ENCODE data around the gene ADCY2.

ADCY2 gene

DNA sequence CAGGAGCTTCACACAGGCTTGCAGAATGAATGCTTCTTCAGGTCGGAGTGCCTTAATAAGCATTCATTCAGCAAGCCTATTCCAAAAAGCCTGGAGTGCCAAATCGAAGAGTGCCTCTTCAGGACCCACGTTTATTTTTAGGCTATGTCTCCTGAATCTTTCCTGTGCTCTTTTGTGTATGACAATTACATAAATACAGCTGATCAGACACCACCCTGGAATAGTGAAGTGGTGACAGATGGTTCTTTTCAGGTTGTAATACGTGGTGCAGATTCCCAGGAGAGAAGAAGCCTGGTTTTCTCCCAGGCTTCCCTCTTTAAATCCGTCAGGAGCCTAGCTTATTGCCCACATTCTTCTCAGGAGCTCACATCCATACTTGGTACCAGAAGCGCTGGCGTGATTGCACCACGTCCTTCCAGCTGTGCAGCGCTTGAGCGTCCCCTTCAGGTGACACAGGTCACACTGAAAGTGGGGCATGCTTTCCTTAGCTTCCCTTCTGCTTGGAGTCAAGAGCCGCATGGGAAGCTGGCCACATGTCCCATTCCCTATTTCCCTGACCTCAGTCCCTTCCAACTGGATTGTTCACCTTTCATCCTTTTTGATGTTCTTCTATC lies 123.1 kb downstream of the ADCY2 start:
- no peak for DNase-seq

DNA sequence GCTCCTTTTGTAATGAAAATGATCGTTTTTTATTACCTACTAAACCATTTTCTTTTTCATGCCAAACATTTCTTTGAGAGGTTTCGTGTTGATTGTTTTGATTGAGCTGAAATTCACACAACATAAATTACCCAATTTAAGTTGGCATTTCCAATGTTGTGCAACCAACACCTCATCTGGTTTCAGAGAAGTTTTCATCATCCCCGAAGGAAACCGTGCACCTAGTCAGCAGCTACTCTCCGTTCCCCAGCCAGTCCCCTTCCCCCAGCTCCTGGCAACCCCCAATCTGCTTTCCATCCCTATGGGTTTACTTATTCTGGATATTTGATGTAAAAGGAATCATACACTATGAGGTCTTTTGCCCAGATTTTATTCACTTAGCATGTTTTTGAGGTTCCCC lies 123.6 kb downstream of the ADCY2 start:
- no peak for DNase-seq

DNA sequence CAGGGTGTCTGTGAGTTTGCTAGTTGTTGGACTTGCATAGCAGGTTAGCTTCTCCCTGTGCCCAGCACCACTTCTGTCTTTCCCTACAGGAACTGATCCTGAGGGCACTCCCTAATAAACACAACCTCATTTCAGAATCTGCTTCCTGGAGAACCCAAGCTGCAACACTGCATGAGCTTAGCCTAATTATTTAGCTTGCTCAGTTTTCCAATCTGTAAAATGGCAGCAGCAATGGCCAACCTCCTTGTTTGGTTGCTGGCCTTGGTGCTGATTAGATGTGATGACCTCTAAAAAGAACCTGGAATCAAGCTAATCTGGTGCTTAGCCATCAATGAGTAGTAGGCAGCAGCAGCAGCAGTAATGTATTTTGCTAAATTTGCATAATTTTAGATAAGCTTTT lies 133.9 kb downstream of the ADCY2 start:
- DNase-seq: no peak

DNA sequence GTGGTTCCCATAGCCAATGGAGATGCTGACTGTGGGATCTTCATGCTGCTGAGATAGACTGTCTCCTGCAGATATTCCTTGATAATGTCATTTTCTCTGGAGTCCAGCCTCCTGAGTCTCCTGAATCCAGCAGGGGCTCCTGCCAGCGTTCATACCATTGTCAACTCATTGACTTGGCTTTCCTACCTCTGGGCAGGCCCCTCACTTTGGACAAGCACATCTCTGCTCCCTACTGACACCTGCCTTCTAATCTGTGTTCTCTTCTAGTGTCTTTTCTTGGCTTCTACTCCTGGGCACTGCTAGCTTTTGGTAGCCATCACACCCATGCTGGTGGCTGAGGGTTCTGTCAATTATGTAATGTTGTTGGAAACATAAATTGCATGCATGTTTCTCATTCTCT lies 138.0 kb downstream of the ADCY2 start:
- DNase-seq: no peak

DNA sequence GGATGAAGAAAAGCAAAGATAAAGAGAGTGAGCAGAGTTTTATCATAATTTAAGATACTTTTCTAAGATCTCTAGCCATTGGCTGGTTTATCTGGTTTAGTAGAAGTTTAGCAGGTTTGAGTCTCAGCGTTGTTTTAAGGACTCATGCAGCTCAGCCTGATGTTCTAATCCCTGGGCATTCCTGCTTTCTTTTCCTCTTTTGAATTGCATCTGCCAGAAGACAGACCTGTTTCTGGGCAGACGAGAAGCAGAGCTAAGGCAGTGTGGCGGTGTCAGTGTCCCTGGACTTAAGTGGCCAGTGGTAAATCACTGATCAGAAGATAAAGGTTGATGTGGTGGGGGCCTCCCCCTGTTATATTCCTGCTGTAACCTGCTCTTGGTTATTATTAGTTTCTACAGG lies 138.6 kb downstream of the ADCY2 start:
- no peak for DNase-seq

DNA sequence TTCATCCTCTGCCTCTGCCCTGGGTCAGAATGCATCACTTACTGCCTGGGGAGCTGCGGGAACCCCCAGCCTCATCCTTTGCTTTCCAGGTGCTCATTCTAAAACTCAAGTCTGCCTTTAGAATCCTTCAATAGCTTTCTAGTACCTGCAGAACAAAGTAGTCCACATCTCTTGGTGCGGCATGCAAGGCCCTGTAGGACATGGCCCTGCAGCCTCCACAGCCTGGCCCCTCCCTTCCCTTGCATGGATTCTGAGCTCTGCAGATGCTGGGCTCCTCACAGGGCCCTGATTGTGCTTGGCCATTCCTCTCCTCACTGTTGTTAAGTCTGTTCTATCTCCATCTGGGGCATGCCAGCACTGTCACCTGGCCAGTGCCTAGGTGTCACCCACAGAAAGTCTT lies 141.6 kb downstream of the ADCY2 start:
- no peak for DNase-seq

DNA sequence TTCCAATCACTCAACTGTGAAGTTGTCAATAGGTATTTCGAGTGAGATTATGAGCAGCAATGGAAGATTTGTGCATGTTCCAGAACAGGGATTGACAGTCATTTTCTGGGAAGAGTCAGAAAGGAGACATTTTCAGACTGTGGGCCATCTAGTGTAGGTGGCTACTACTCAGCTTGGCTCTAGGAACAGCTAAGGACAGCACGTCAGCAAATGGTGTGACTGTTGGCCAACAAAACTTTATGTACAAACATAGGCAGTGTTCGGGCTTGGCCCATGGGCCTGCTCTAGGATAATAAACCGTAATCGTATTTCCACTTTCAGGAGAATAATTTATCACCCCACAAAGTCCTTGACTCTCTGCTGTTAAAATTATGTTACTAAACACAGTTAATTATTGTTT lies 143.6 kb downstream of the ADCY2 start:
- DNase-seq: no peak

DNA sequence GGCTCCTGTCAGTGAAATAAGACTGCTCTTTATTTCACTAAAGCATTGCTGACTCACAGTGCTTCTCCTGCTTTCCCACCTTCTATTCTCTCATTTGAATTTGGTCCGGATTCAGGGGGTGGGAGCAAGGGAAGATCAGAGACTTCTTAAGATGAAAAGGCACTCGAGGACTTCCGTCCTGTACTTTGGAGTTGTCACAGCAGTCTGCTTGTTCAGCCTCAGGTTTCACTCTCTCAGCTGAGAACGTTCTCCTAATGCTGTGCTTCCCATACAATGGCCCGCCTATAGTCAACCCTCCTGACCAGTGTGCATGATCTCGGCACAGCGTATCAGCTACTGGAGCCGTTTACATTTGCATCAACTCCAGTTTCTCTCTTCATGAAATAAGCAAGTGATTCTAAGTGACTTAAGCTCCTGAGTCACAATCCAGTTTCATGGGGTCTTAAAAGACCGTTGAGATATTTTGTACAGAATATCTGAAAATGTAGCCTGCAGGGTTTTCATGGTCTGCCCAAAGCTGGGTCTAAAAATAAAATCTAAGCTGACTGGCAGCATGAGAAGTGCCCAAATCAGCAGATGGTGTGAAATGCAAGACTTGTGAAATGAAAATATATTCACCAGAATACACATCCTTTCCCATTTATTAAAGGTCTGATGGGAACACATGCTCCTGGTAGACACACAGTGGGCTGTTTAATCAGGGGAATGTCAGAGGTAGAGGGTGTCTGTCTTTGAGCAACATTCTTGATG lies 145.0 kb downstream of the ADCY2 start:
- no peak for DNase-seq

DNA sequence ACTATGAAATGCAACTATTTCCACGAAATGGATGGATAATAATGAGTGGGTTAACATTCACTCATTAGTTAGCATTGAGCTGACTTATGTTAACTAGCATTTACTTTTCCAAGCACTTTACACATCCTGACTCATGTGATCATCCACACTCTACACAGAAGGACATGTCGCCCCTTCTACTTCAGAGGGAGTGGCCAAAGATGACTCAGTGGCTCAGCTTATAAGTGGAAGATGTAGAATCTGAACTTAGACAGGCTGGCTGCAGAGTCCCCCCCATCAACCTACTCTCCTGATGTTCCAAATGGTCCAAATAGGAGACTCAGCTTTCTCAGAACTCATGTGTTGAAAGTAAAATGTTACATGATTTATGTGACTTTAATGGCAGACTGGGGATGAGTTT lies 146.0 kb downstream of the ADCY2 start:
- DNase-seq: no peak

DNA sequence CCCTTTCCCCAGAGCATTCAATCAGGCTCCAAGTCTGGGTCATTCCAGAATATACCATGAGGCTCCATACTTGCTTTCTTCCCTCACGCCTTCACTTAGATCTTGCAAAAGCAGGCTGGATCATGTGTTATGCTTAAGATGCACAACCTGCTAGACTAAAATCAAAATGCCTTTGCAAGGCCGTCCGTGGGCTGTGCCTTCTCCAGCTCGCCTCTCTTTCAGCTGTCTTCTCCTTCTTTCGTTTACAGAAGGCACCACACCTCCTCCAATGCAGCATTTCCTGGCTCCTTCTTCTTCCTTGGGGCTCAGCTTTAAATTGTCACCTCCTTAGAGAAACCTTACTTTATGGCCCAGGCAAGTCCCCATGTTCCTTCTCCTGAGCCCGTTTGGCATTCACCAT lies 150.6 kb downstream of the ADCY2 start:
- no peak for DNase-seq

DNA sequence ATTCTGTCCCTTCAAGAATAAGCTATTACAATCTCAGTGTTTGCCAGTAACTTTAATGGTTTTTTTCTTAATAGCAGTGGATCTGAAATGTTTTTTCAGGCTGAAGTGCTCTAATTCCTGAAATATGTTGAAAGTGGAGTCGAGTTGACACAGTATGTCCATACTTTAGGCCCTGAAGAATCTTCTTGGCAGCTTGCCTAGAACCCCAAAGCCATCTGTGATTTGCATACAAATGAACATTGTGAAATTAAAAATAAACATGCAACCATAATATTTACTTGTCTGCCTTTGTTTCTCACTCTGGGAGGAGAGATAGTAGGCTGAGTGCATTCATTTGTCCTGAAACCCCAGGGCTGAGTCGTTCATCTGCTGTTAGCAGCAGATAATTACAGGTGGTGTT lies 152.7 kb downstream of the ADCY2 start:
- DNase-seq: no peak

DNA sequence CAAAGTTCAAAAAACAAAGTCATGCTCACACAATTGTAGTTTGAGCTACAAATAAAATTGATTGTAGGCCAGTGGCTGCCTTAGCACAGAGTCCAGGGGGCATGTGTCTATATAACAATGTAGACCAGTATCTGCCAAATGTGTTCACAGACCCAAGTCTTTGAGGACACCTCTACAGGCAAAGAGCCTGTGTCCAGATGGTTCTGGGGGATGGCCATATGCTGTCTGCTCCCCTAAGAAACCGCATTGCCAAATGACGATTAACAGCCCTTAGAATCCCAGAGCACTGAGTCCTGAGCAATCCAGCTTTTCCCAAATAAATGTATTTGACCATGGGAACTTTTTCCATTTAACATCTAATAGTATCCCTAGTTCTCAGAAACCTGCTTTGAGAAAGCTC lies 169.6 kb downstream of the ADCY2 start:
- no peak for DNase-seq

DNA sequence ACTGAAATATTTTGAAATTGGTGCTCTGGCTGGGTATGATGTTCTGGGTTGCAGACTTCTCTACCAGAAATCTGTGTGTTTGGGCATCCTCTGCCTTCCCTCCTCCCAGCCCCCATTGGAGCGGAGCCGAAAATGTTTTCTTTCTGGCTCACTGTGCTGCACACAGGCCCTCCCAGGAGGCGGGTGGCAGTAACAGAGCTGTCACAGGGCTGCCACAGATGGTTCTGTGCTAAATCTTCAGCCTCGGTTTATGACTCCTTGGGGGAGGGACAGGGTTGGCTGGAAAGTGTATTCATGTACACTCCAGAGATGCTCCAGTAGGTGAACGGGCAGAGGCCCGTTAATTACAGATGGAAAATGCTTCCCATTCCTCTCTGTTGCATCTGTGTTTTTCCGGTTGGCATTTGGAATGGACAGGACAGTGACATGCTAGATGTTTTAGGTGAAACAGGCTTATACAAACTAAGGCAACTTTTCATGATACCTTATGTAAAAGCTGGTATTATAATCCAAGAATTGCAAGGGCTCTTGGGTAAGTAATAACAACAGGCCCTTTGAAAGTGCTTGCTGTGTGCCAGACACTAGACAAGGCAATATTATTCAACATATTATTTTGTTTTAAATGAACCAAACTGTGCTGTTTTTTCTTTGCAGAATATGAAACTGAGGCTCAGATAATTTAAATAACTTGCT lies 180.2 kb downstream of the ADCY2 start:
- peak; percentile 65 for DNase-seq

DNA sequence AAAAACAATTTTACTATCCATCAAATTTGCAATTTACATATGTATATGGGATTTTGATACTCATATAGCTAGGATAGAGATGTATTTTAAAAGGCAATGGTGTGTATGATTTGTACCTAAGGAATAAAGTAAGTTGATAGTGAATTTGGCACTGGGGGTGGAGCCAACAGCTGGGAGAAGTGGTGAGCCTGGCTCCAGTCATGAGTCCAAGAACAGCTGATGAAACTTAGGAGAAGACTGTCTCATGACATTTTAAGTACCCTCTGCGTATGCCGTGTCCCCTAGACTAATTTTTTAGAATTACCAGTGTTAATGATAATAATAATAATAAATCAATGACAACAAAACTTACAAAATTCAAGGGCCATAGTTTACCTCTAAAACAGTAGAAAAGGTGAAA lies 181.4 kb downstream of the ADCY2 start:
- no peak for DNase-seq

DNA sequence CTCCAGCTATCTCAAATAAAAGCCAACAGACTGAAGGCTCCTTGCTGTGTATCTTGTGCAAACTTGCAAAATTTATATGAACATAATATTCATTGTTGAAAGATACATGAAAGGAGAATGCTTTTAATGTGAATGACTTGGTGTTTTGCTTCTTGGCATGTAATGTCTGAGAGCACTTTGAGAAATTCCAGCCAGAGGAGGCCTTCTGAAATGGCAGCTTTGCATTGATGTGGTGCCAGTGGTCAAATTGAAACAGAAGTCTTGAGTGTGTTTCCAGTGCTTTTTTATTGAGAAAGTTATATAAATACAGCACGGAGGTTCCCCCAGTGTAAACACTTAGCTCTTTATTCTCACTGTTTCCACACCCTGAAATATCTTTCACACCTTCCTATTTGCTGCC lies 182.1 kb downstream of the ADCY2 start:
- no peak for DNase-seq

DNA sequence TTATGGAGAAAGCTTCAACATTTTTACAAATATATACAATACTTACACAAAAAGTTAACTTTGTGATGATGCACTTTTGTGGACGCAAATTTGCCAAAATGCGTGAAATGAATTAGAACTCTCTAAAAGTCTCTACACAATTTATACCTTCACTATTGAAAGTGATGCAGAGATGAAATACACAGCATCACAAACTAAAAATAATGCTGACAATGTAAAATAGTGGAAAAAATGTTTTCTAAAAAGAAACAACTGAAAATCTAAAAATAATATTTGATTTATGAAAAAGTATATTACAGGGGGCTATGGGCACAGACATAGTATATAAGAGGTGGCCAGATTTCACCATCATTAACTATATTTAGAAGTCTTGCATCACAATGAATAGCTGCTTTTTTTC lies 188.8 kb downstream of the ADCY2 start:
- DNase-seq: no peak

DNA sequence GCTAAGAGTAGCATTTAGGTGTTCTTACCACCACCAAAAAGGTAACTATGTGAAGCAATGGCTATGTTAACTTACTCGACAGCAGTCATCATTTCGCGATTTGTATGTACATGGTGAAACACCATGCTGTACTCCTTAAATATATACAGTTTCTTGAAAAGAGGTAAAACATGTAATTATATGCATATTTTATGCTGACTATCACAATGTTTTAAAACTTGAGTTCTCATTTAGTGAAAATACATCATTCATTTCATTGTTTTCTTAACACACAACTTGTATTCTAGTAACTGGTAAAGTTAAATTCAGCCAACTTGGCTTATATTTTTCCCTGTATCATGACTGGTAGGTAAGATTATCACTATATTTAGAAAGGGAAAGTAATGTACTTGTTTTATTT lies 189.9 kb downstream of the ADCY2 start:
- DNase-seq: no peak

DNA sequence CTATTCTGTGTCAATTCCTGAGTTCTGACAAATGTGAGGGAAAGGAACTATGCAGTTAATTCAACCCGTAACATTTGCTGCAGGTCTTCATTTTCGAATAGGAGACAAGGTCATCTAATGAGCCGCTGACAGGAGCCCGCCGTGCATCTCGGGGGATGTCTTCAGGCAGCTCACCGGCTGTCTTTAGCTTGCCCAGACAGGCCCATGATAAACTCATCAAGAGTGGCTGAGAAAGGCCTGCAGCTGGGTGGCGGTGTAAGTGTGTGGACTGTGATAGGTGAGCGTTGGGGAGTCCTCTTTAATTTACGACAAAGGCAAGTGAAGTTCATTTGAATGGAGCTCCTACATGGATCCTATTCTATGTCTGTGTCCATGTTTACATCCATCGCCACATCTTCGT lies 190.5 kb downstream of the ADCY2 start:
- no peak for DNase-seq

DNA sequence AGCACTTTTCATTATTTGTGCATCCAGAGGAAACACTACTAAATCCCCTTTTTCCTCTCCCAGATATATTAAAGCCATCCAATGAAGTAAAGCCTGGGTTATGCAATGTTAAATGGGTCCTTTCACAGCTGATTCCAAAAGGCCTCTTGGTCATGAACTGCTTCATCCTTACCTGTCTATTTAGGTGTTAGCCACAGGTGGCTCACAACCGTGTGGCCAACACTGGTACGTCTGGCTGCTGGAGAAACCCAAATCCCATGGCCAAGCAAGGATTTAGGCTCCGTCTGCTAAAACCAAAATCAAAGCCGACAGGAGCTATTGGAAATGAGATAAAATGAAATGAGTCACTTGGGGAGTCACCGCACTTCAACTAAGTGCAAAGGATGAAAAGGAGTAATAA lies 193.9 kb downstream of the ADCY2 start:
- DNase-seq: no peak

DNA sequence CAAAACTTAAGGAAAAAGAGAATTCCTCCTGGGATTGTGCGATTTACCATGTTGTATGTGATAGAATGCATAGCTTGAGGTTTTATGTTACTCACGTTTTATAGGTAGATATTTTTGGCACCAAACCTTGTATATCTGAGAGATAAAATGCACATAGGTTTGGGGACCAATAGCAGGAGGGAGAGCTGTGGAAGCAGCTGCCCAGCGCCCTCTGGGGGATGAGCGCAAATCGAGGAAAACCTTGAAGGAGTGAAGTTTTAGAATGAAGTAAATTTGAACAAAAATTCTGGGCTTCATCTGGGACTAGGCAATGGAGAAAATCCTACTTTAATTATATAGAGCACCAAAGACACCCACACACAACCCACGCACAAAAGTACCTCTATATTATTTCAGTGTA lies 197.0 kb downstream of the ADCY2 start:
- DNase-seq: no peak

DNA sequence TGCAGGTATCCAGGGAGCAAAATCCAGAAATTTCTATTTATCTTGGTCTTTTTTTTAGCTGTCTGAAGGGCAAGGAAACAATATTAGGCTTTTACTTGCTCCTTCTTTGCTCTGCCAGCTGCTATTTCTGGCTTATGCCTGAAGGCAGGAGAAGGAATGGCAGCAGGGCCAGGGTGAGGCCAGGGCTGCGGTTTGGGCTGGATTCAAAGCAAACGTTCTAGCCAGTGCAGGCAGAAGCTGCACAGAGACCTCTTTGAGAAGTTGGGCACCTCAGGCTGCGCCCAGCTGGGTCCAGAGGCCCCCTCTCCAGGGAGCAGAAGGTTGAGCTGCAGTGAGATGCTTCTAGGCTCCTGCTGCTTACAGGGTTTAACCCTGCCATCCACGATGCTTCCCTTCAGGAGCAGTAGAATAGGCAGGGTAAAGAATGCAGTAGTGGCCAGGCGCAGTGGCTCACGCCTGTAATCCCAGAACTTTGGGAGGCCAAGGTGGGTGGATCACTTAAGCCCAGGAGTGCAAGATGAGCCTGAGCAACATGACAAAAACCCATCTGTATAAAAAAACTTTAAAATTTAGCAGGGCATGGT lies 201.2 kb downstream of the ADCY2 start:
- DNase-seq: no peak

DNA sequence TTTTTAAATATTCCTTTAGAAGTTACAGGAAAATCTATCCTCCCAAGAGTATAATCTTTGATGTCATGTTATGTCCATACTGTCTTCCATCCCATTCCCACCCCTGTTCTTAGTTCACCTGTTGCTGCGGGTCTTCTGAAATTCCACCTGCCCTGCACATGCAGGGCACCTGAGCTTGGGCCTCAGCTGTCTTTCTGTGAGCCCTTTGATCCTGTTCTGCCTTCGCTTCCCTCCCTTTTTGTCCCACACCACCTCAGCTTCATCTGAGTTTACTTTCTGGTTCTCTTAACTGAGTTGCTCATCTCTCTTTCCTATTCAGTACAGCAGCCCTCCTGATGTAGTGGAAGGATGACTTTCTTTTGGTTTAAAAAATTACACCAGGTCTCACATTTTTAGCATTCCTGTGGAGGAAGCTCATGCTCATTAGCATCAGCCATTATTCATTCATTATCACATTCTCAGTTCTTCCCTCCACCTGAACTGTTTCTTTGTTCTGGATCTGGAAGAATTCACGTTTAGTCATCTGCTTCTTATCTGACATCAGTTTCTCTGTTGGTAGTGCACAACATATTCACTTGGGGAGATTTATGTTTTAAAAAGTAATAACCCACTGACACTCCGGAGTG lies 211.0 kb downstream of the ADCY2 start:
- DNase-seq: no peak

DNA sequence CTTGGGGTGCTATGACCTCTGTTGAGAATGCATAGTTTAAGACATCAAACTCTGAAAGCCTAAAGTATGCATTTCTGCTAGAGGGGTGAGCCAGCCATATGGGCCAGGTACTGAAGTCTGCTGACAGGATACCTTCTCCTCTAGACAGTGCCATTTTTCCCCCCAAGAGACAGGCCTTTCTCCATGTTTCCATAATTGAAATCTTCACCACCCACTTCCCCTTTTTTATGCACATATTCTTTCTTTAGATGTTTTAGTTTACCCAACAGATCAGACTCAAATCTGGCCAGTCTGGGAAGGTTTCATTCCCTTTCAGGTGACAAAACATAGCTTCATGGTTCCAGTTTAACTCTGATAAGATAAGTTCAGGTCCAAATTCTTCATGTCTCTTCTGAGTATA lies 212.8 kb downstream of the ADCY2 start:
- no peak for DNase-seq

DNA sequence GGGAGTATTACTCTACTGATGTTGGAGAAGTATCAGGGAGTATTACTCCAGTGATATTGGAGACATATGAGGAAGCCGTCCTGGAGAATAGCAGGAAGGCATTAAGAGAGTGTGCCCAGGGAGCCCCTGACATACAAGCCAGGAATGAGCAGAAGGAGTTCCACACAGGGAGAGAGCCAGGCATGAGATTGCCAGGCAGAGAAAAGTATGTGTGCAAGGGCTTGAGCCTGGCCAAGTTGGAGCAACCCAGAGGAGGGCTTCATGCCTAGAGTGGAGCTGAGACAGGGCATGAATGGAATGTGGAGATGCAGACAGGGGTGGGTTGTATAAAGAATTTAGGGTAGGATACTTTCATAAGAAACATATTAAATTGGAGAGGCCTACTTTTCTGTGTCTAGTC lies 213.8 kb downstream of the ADCY2 start:
- DNase-seq: no peak

All from midbrain (tissue), 1 donor.